Lower lobe of right lung (tissue), 2 donors: ENCODE measurements around the gene GFRA1. TPM values are rescaled to one million over a fixed set of nuclear protein-coding genes. Genes with fewer than 3 reads are reported as not detected.

ENCODE experiments used
- ATAC-seq, 2 donors: fragments of 200-7000 bp; cut with Tn5 transposase; one replicate each; pipeline ENCODE4 v1.9.1; 2020 to 2022; ENCODE audit warnings: mild to moderate bottlenecking in 2 of 2, moderate library complexity in 2 of 2
- DNase-seq: peaks from one replicate; pipeline ENCODE4 v3.0.0-alpha.2; 2020
- H3K27ac ChIP-seq: fragments of 200-600 bp; one replicate; pipeline ENCODE4 v1.8.0; 2022
- H3K27me3 ChIP-seq: fragments of 200-600 bp; one replicate; pipeline ENCODE4 v1.8.0; 2022; ENCODE audit warnings: low read depth
- H3K36me3 ChIP-seq: fragments of 200-600 bp; one replicate; pipeline ENCODE4 v1.8.0; 2022; ENCODE audit warnings: mild to moderate bottlenecking
- H3K4me1 ChIP-seq: fragments of 200-600 bp; one replicate; pipeline ENCODE4 v1.8.0; 2022
- H3K4me3 ChIP-seq: fragments of 200-600 bp; one replicate; pipeline ENCODE4 v1.8.0; 2022; ENCODE audit warnings: mild to moderate bottlenecking
- H3K9me3 ChIP-seq: fragments of 200-600 bp; one replicate; pipeline ENCODE4 v1.8.0; 2022
- intact Hi-C: fragments of 100-400 bp; cut with DNase I; formaldehyde crosslinking; loops from one replicate; pipeline ENCODE4 v1.11.0; 2022
- total RNA-seq: library from RNA; stranded (reverse); fragmentation: NEBNext Ultra II Directional; extraction: Animal tissue kit (Norgen Biotek cat#: 25700); gene quantifications from one replicate; pipeline ENCODE4 v1.2.1, GENCODE V29; 2021
- TF ChIP-seq, protein P1 (sequence below): fragments of 200-600 bp; IDR thresholded peaks from one replicate; pipeline ENCODE4 v1.8.0; 2022; ENCODE audit warnings: antibody characterized with exemption, mild to moderate bottlenecking
- donor health status: DM: no; HTN: yes; CAD: no; lungs with severe emphysema.

The GFRA1 gene
- total RNA-seq, 1 donor from 2014 or later: 9.8 TPM

- TF ChIP-seq, protein P1, sequence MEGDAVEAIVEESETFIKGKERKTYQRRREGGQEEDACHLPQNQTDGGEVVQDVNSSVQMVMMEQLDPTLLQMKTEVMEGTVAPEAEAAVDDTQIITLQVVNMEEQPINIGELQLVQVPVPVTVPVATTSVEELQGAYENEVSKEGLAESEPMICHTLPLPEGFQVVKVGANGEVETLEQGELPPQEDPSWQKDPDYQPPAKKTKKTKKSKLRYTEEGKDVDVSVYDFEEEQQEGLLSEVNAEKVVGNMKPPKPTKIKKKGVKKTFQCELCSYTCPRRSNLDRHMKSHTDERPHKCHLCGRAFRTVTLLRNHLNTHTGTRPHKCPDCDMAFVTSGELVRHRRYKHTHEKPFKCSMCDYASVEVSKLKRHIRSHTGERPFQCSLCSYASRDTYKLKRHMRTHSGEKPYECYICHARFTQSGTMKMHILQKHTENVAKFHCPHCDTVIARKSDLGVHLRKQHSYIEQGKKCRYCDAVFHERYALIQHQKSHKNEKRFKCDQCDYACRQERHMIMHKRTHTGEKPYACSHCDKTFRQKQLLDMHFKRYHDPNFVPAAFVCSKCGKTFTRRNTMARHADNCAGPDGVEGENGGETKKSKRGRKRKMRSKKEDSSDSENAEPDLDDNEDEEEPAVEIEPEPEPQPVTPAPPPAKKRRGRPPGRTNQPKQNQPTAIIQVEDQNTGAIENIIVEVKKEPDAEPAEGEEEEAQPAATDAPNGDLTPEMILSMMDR: no peak
- no peak overlapping the region for H3K27ac ChIP-seq
- ATAC-seq (no peak), DNase-seq (no peak)
- no peaks in the 10 kb centered on the region for H3K4me1 ChIP-seq
- intact Hi-C loops: no loop called here
- no peaks in the 10 kb centered on the region for H3K27me3 ChIP-seq
- no peaks in the 10 kb centered on the region for H3K36me3 ChIP-seq
- no peak overlapping the region for H3K4me3 ChIP-seq
- H3K9me3 ChIP-seq: no peaks in the 10 kb centered on the region
Observed at GRCh38 chr10:116073510-116073909, 199.5 kb downstream of the GFRA1 start.

DNA sequence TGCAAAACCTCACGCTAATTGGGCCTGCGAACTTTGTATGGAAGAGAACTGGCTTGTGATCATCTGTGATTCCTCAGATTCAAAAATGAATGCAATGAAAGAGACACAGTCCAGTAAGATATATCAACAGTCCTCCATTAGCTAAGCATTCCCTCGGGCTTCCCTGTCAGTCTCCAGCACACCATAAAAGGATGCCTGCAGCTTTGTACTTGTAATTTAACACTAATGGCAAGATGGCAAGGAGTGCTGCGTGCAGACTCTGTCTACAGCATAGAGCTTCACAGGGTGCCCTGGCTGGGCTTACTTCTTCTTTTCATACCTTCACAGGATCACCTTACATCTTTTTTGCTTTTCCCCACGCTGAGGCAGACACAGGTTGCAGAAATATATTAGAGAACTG, 200.0 kb downstream of the GFRA1 start:
- H3K9me3 ChIP-seq: no peaks in the 10 kb centered on the region
- intact Hi-C loops: no loop called here
- H3K4me3 ChIP-seq: no peak overlapping the region
- no peaks in the 10 kb centered on the region for H3K36me3 ChIP-seq
- no peak for DNase-seq
- H3K4me1 ChIP-seq: no peaks in the 10 kb centered on the region
- H3K27ac ChIP-seq: no peak overlapping the region
- ATAC-seq: no peak
- TF ChIP-seq, protein P1: no peak
- no peaks in the 10 kb centered on the region for H3K27me3 ChIP-seq

DNA sequence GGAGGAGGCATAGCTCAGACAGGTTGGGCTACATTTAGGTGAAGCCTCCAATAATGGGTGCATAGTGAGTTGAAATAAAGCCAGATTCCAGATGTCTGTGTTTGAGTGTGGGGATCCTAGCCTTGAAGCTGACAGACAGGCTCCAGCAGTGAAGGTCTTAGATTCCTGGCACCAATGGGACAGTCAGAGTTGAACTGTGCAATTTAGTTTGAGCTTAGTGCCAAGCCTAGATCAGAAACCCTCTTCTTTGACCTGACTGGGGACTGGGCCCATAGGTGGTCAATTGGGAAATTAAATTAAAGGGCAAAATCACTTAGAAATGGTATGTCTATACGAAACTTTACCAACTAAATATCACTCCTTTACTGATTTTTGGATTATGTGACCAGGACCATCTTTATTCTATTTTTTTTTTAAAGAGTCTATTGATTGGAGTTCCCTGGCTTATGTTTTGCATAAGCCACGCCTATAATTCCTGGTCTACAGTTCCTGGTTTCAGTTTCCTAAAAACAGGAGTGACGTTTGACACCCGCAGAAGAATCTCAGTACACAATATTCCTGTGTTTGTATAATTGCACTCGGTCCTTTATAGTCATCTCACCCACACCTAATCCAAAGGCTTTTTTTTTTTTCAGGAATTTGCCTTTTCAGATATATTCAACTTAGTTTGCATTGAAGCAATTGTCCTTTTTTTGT, 201.4 kb downstream of the GFRA1 start:
- no peak for DNase-seq
- ATAC-seq: no peak
- H3K27ac ChIP-seq: no peak overlapping the region
- H3K4me1 ChIP-seq: no peaks in the 10 kb centered on the region
- intact Hi-C loops: no loop called here
- TF ChIP-seq, protein P1: no peak
- no peaks in the 10 kb centered on the region for H3K9me3 ChIP-seq
- no peak overlapping the region for H3K4me3 ChIP-seq
- no peaks in the 10 kb centered on the region for H3K27me3 ChIP-seq
- no peaks in the 10 kb centered on the region for H3K36me3 ChIP-seq

- Histone ChIP-seq H3K4me3 (no peak overlapping the region), H3K27ac (no peak overlapping the region), H3K36me3 (no peaks in the 10 kb centered on the region), H3K4me1 (no peaks in the 10 kb centered on the region), H3K27me3 (no peaks in the 10 kb centered on the region), H3K9me3 (no peaks in the 10 kb centered on the region)
- TF ChIP-seq, protein P1: no peak
- no peak for DNase-seq
- ATAC-seq: peak in 1 of 2 donors; percentile 32
- intact Hi-C loops: no loop called here
Observed at GRCh38 chr10:116070743-116071320, 202.2 kb downstream of the GFRA1 start.

DNA sequence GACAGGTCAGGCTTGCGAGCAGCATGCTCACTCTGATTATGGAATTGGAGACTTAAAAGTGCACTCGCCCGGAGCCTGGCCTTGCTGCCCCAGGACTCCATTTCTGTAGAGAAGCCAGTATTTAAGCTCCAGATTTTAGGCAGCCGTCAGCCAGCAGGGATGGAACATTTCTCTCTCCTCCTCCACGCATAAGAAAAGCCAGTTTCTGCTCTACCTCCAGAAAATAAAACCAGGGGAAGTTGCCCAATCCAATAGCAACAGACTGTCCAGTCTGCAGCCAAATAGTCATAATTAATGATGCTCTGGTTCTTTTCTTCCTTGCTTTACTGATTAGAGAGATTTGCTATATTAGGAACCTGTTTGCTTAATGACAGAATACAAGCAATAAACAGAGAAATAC, 203.2 kb downstream of the GFRA1 start:
- Histone ChIP-seq H3K9me3 (no peaks in the 10 kb centered on the region), H3K4me1 (no peaks in the 10 kb centered on the region), H3K4me3 (no peak overlapping the region), H3K36me3 (no peaks in the 10 kb centered on the region), H3K27ac (no peak overlapping the region), H3K27me3 (no peaks in the 10 kb centered on the region)
- ATAC-seq: no peak
- no peak for DNase-seq
- TF ChIP-seq, protein P1: no peak
- intact Hi-C loops: no loop called here
